CD4-positive, alpha-beta T cell treated with Interleukin-4 for 1 hour (primary cell): Measurements from ENCODE around the gene SMG1.
"Not testable (repeated sequence)": the region's sequence is repeated elsewhere in the genome, so short reads cannot be mapped to it uniquely, and the experiment has no call there.

ENCODE experiments used
- DNase-seq, 2 donors: peaks; one replicate each; pipeline ENCODE4 v3.0.0-alpha.2; 2020 to 2022

SMG1 gene

GRCh38 chr16:18757960-18758660, 168.1 kb downstream of the SMG1 start:
- not testable (repeated sequence) for DNase-seq

GRCh38 chr16:18756639-18757038, 169.6 kb downstream of the SMG1 start:
- DNase-seq, result not testable (repeated sequence)
